Measurements from ENCODE around the gene AP3B1.

Gene AP3B1

DNA sequence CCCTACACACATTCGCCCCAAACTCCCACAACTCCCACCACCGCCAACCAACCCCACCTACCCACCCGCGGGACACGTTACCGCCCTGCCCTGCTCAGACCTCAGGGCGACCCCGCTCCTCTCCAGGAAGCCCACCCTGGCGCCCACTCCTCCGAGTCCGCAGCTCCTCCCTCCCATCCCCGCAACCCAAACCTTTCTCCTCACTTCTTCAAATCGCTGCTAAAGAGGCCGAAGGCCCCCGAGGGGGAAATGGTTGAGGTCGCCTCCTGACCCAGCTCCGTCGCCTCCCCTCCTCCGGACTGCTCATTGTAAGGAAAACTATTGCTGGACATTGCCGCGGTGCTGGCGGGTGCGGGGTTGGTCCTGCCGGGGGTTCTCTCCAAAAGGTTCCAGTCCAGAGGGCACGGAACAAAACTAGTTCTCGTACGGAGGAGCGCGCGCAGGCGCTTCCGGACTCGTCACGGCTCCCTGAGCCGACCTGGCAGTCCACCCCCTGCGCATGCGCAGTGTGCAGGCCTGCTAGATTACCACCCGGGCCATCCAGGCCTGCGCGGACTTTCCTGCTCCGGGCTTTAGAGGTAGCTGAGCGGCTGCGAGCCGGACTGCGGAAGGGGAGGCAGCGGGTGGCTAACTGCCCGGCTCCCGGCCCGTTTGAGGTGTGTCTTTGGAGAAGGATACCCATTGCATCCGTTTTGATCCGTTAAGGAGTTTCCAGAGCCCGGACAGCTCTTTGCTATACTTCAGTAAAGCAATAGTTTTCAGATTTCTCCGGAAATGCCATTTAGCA lies at the start of gene AP3B1:
AP3B1 (minus strand) TSS at position 451 of the 787 bp plus-strand sequence; CDS start at position 332, 119 bp downstream.
- DNase-seq, result peak; percentile 97

DNA sequence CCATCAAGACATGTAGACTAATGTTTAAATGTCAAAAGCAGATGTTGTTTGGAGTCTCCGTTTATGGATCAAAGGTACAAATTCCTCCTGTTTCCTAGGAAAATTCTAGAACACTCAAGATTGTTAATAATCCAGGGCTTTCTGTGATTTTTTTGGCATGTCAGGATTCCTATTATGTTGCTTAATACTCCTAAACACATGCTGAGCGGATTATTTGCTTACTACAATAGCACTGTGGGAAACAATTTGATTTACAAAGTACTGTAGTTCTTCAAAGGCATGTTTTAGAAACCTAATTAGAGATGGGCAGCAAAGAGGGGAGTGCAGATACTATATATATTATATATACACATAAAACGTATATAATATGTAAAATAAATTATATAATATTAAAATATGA lies 46.9 kb upstream of the AP3B1 start:
- DNase-seq, result no peak

DNA sequence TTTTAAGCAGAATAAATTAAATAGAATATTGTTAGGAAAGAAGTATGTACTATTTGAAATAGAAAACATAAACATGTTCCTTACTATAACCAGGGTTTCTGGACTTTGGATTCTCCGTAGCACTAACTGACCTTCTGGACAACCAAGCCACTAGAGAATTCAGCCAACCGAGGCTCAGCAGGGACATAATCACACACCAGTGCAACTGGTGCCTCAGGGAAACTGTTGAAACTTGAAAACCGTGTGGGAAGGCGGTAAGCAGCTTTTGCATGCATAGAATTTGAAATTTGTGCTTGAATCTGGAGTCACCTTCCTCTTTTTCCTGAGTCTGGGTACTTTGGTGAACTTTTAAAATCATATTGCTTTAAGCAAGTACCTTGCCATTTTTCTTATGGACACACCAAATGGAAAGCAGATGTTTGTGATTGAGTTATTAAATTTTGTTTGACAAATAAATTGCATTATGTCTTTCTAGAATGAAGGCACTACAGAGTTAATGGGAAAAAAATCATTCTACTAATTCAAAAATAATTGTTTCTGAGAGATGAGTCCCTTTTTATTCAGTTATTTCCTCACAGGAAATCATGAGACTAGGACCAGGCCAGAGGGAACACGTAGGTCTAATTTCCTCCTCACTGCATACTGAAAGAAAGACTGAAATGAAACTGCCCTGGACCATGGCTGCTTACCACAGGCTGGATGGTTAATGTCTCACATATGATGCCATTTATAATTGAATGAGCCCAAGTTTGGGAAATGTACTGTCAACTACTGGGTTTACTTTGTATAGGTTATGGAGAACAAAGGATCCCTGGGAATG lies 45.3 kb upstream of the AP3B1 start:
- no peak for DNase-seq

GRCh38 chr5:78336698-78337097 lies 42.2 kb upstream of the AP3B1 start:
- no peak for DNase-seq

GRCh38 chr5:78335976-78336375 lies 41.5 kb upstream of the AP3B1 start:
- no peak for DNase-seq

GRCh38 chr5:78334811-78335210 lies 40.3 kb upstream of the AP3B1 start:
- no peak for DNase-seq

GRCh38 chr5:78331523-78332080 lies 37.1 kb upstream of the AP3B1 start:
- DNase-seq, result no peak

- DNase-seq, result no peak
Measured at GRCh38 chr5:78328585-78329173, 34.2 kb upstream of the AP3B1 start.

- no peak for DNase-seq
Measured at GRCh38 chr5:78327761-78328510, 33.4 kb upstream of the AP3B1 start.

DNA sequence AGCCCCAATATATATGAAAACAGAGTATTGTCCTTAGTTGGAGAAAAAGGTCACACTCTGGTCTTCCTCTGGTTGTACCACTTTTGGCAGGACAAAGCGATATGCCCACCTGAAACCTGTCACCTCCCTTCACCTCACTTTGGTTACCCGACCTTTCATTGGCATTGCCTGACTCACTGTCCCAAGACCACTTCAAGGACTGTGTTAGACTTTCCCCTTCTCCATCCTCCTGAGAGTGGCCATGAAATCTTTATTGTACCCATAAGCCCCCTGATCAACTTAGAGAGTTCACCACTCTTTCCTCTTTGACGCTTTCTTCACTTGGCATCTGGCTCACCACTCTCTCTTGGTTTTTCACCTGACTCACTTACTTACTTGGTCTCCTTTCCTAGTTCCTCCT lies 32.4 kb upstream of the AP3B1 start:
- DNase-seq, result no peak

GRCh38 chr5:78323241-78323640 lies 28.7 kb upstream of the AP3B1 start:
- DNase-seq, result no peak

DNA sequence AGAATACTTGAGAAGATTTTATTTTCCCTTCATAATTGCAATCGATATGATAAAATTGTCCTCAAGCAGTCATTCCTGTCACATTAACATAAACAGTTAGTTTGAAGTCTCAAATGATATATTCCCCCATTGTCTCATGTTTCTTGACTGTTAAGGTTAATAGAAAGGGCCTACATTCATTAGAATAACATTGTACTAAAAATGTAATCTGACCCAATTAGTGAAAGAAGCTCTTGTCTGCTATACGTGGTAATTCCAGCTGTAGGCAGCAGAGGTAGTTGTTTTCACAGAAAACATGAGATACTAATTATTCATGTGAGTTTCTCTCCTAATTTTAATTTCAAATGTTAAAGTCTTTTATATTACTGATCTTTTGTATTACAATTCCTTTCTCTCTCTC lies 25.9 kb upstream of the AP3B1 start:
- DNase-seq, result no peak

DNA sequence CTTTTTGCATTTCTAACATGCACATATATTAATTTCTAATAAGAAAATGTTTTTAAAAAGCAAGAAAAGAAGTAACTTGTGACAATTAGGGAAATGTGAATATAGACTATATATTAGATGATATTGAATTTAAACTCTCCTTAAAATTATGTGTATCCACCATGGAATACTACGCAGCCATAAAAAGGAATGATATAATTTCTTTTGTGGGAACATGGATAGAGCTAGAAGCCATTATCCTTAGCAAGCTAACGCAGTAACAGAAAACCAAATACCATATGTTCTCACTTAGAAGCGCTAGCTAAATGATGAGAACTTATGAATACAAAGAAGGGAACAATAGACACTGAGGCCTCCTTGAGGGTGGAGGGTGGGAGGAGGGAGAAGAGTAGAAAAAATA lies 23.8 kb upstream of the AP3B1 start:
- no peak for DNase-seq

- no peak for DNase-seq
Measured at GRCh38 chr5:78317515-78317914, 23.0 kb upstream of the AP3B1 start.

- DNase-seq, result no peak
Measured at GRCh38 chr5:78308703-78309102, 14.2 kb upstream of the AP3B1 start.

- DNase-seq, result no peak
Measured at GRCh38 chr5:78300464-78301045, 6.1 kb upstream of the AP3B1 start.

GRCh38 chr5:78295035-78295961 lies 800 bp upstream of the AP3B1 start:
- peak; percentile 40 for DNase-seq

GRCh38 chr5:78293851-78294247 lies 649 bp downstream of the AP3B1 start:
- no peak for DNase-seq

GRCh38 chr5:78291687-78292086 lies 2.8 kb downstream of the AP3B1 start:
- DNase-seq, result no peak

GRCh38 chr5:78289911-78290310 lies 4.6 kb downstream of the AP3B1 start:
- DNase-seq, result no peak

DNA sequence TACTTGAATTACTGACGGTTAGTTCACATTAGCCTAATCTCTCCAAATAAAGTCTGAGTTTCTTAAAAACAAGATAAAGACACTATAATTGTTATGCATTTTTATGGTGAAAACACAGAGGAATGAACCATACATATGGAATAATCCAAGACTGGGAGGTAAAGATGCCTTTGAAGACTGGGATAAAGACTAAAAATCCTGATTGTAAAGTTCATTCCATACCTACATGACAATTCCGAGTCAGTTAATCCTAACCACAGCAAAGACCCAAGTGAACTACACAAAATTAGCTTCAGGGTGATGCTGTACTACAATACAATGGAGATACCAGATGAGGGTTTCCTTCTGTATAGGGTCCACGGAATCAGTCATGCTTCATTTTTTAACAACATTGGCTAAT lies 6.3 kb downstream of the AP3B1 start:
- DNase-seq, result no peak

All from activated gamma-delta T cell treated with Interleukin-2 at 50 U/mL for 16 hours (primary cell).